ENCODE results near the gene TMEM117.

GRCh38 chr12:44387581-44387980 is 551.7 kb downstream of the TMEM117 start:
- TF ChIP-seq, protein P1, sequence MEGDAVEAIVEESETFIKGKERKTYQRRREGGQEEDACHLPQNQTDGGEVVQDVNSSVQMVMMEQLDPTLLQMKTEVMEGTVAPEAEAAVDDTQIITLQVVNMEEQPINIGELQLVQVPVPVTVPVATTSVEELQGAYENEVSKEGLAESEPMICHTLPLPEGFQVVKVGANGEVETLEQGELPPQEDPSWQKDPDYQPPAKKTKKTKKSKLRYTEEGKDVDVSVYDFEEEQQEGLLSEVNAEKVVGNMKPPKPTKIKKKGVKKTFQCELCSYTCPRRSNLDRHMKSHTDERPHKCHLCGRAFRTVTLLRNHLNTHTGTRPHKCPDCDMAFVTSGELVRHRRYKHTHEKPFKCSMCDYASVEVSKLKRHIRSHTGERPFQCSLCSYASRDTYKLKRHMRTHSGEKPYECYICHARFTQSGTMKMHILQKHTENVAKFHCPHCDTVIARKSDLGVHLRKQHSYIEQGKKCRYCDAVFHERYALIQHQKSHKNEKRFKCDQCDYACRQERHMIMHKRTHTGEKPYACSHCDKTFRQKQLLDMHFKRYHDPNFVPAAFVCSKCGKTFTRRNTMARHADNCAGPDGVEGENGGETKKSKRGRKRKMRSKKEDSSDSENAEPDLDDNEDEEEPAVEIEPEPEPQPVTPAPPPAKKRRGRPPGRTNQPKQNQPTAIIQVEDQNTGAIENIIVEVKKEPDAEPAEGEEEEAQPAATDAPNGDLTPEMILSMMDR (IDR thresholded peaks at IDR 0.05; ENCODE audit: low read depth, low read length), result no peak
- TF ChIP-seq POLR2A (IDR thresholded peaks at IDR 0.05; ENCODE audit: extremely low read depth, insufficient read length) (no peak), MAX (IDR thresholded peaks at IDR 0.05; ENCODE audit: low read depth, low read length) (no peak), MYC (IDR thresholded peaks at IDR 0.05; ENCODE audit: low read depth, low read length) (no peak)

Data from NB4 (cell line).